Keratinocyte (primary cell): Measurements from ENCODE around the gene TMPRSS2. TPM values are rescaled to one million over a fixed set of nuclear protein-coding genes. Genes with fewer than 3 reads are reported as not detected.

Experiments
- DNase-seq: peaks from one replicate; pipeline ENCODE4 v3.0.0-alpha.2; 2011; ENCODE audit warnings: low read depth, missing footprints, low spot score
- FAIRE-seq: peaks from 2 replicates; lab custom pipeline; 2011; peaks lifted over from hg19 to GRCh38; lab: Jason Lieb, UNC
- H2AFZ ChIP-seq: 2 replicates; pipeline ENCODE4 v1.6.0; 2012; ENCODE audit warnings: low read length, control low read depth, inconsistent platforms; ENCODE audit not compliant: control insufficient read depth
- H3K27ac ChIP-seq: 2 replicates; pipeline ENCODE4 v1.5.1; 2011; ENCODE audit warnings: low read length; ENCODE audit not compliant: control insufficient read depth, insufficient read depth
- H3K27me3 ChIP-seq: 3 replicates; pipeline ENCODE4 v1.6.0; 2011; ENCODE audit warnings: low read length; ENCODE audit not compliant: control insufficient read depth, insufficient read depth; ENCODE audit errors: extremely low read depth
- H3K36me3 ChIP-seq, 2 experiments: 2 replicates in 1 of 2; 3 replicates in 1 of 2; pipeline ENCODE4 v1.5.1; 2011; ENCODE audit warnings: low read length in 2 of 2, mild to moderate bottlenecking in 1 of 2; ENCODE audit not compliant: control insufficient read depth in 2 of 2, insufficient read depth in 2 of 2; ENCODE audit errors: extremely low read depth in 1 of 2
- H3K4me1 ChIP-seq: 3 replicates; pipeline ENCODE4 v1.5.1; 2011; ENCODE audit warnings: low read length; ENCODE audit not compliant: control insufficient read depth, insufficient read depth; ENCODE audit errors: extremely low read depth
- H3K4me2 ChIP-seq: 3 replicates; pipeline ENCODE4 v1.6.0; 2011; ENCODE audit warnings: low read depth, low read length; ENCODE audit not compliant: control insufficient read depth, insufficient read depth; ENCODE audit errors: extremely low read depth
- H3K4me3 ChIP-seq, 3 experiments: fragments of 200-600 bp in 1 of 3; sonication (generic) in 1 of 3; 2 replicates in 2 of 3; 3 replicates in 1 of 3; pipeline ENCODE4 v1.5.1; 2011 to 2016; ENCODE audit warnings: low read length in 3 of 3, mild to moderate bottlenecking in 3 of 3, control low read depth in 2 of 3, inconsistent platforms in 1 of 3, low read depth in 1 of 3, mixed read lengths in 1 of 3, mixed run types in 1 of 3, moderate library complexity in 1 of 3; ENCODE audit not compliant: control insufficient read depth in 2 of 3, insufficient read depth in 2 of 3; ENCODE audit errors: extremely low read depth in 1 of 3
- H3K79me2 ChIP-seq: 2 replicates; pipeline ENCODE4 v1.6.0; 2012; ENCODE audit warnings: low read length; ENCODE audit not compliant: control insufficient read depth, insufficient read depth
- H3K9ac ChIP-seq: 3 replicates; pipeline ENCODE4 v1.6.0; 2011; ENCODE audit warnings: low read length; ENCODE audit not compliant: control insufficient read depth, insufficient read depth; ENCODE audit errors: extremely low read depth
- H3K9me1 ChIP-seq: 3 replicates; pipeline ENCODE4 v1.6.0; 2011; ENCODE audit warnings: low read length; ENCODE audit not compliant: control insufficient read depth, insufficient read depth; ENCODE audit errors: extremely low read depth
- H3K9me3 ChIP-seq: 2 replicates; pipeline ENCODE4 v1.5.1; 2012; ENCODE audit warnings: low read depth, low read length; ENCODE audit not compliant: control insufficient read depth
- H4K20me1 ChIP-seq: 3 replicates; pipeline ENCODE4 v1.6.0; 2011; ENCODE audit warnings: low read length; ENCODE audit not compliant: control insufficient read depth, insufficient read depth; ENCODE audit errors: extremely low read depth
- CTCF ChIP-seq, 3 experiments: IDR thresholded peaks in 1 of 3; conservative IDR thresholded peaks in 1 of 3; optimal IDR thresholded peaks in 1 of 3; 2 replicates in 2 of 3; 3 replicates in 1 of 3; pipeline versions ENCODE3 to v1.5.1; 2011; ENCODE audit warnings: low read length in 3 of 3, mild to moderate bottlenecking in 3 of 3, moderate library complexity in 2 of 3, control low read depth in 1 of 3, inconsistent platforms in 1 of 3; ENCODE audit not compliant: insufficient read depth in 2 of 3; ENCODE audit errors: extremely low read depth in 1 of 3
- EZH2 ChIP-seq: IDR thresholded peaks from one replicate; pipeline ENCODE4 v1.6.1; 2012; ENCODE audit warnings: inconsistent platforms, mild to moderate bottlenecking, low read length, moderate library complexity
- dilution Hi-C: fragments of 300-500 bp; cut with MboI; formaldehyde crosslinking; loops from one replicate; pipeline ENCODE4 v1.7.0; 2020; ENCODE audit warnings: low sequenced_read_pairs; ENCODE audit not compliant: extremely low pct_ligation_motif_present
- polyA plus RNA-seq, 5 experiments: library from polyadenylated mRNA; depleted of rRNA in 3 of 5; stranded (reverse) in 3 of 5; stranded (forward) in 1 of 5; unstranded in 1 of 5; fragments of >200 nt; gene quantifications; 1 replicate in 1 of 5; 2 replicates in 3 of 5; 3 replicates in 1 of 5; pipeline versions ENCODE4 v1.2.1 to v1.2.3, GENCODE V29; 2011 to 2012; ENCODE audit warnings: missing spikeins in 2 of 5, low read depth in 1 of 5, low replicate concordance in 1 of 5

The TMPRSS2 gene
- polyA plus RNA-seq, 1 donor (not counting 4 experiments of a cell fraction or from before 2014, with no cell fraction given) = not detected

GRCh38 chr21:41480086-41480690 is 27.8 kb downstream of the TMPRSS2 start:
- H3K36me3 ChIP-seq = no peaks in the 10 kb centered on the region
- no peak for FAIRE-seq
- H2AFZ ChIP-seq = no peak overlapping the region
- no peaks in the 10 kb centered on the region for H3K79me2 ChIP-seq
- DNase-seq = no peak
- H4K20me1 ChIP-seq = no peaks in the 10 kb centered on the region
- dilution Hi-C loops = no loop called here
- no peak overlapping the region for H3K27ac ChIP-seq
- H3K9ac ChIP-seq = no peak overlapping the region
- TF ChIP-seq CTCF (optimal IDR thresholded peaks at IDR 0.05 in 1 of 3, IDR thresholded peaks at IDR 0.05 in 1 of 3, conservative IDR thresholded peaks at IDR 0.05 in 1 of 3; ENCODE audit: extremely low read depth in 1 of 3, insufficient read depth in 2 of 3, low read length in 3 of 3) = no peak
- no peak for TF ChIP-seq EZH2
- no peaks in the 10 kb centered on the region for H3K9me1 ChIP-seq
- no peaks in the 10 kb centered on the region for H3K9me3 ChIP-seq
- H3K27me3 ChIP-seq = peaks cover 25% of the 10 kb centered on the region
- H3K4me1 ChIP-seq = no peaks in the 10 kb centered on the region
- no peak overlapping the region for H3K4me3 ChIP-seq
- no peak overlapping the region for H3K4me2 ChIP-seq

GRCh38 chr21:41479686-41480085 is 28.3 kb downstream of the TMPRSS2 start:
- dilution Hi-C loops = no loop called here
- Histone ChIP-seq H3K4me1 (no peaks in the 10 kb centered on the region), H3K36me3 (no peaks in the 10 kb centered on the region), H3K27me3 (peaks cover 25% of the 10 kb centered on the region), H3K4me2 (no peak overlapping the region), H2AFZ (no peak overlapping the region), H3K79me2 (no peaks in the 10 kb centered on the region), H3K9me1 (no peaks in the 10 kb centered on the region), H4K20me1 (no peaks in the 10 kb centered on the region), H3K27ac (no peak overlapping the region), H3K9me3 (no peaks in the 10 kb centered on the region), H3K4me3 (no peak overlapping the region), H3K9ac (no peak overlapping the region)
- TF ChIP-seq CTCF (optimal IDR thresholded peaks at IDR 0.05 in 1 of 3, IDR thresholded peaks at IDR 0.05 in 1 of 3, conservative IDR thresholded peaks at IDR 0.05 in 1 of 3; ENCODE audit: extremely low read depth in 1 of 3, insufficient read depth in 2 of 3, low read length in 3 of 3) (no peak), EZH2 (no peak)
- FAIRE-seq = no peak
- no peak for DNase-seq
